K562 (cell line): ENCODE results near the gene TAF15. TPM values are rescaled to one million over a fixed set of nuclear protein-coding genes. Genes with fewer than 3 reads are reported as not detected.

Experiments
- ARID1B ChIP-seq: fragments of 450-650 bp; IDR thresholded peaks from 2 replicates; pipeline ENCODE4 v1.6.1; 2016; ENCODE audit warnings: antibody characterized with exemption, mild to moderate bottlenecking, inconsistent platforms
- ARID2 ChIP-seq: fragments of 450-650 bp; IDR thresholded peaks from 2 replicates; pipeline ENCODE4 v1.6.1; 2017; ENCODE audit warnings: antibody characterized with exemption, mild to moderate bottlenecking
- C11orf30 ChIP-seq: fragments of 450-650 bp; IDR thresholded peaks from 2 replicates; pipeline ENCODE4 v1.6.1; 2016; ENCODE audit warnings: low read depth, mild to moderate bottlenecking
- CBFA2T3 ChIP-seq: fragments of 450-650 bp; IDR thresholded peaks from 2 replicates; pipeline ENCODE4 v1.6.1; 2017
- CBX8 ChIP-seq: fragments of 200-600 bp; sonication (generic); IDR thresholded peaks from 2 replicates; pipeline ENCODE4 v1.6.1; 2012; ENCODE audit warnings: borderline replicate concordance, mixed run types, low read depth, mild to moderate bottlenecking, moderate library complexity, mixed read lengths, low read length, control low read depth, inconsistent platforms; ENCODE audit not compliant: poor library complexity, severe bottlenecking; ENCODE audit errors: extremely low read depth
- CXXC5 ChIP-seq: fragments of 250-450 bp; sonication (Bioruptor Pico); IDR thresholded peaks from 2 replicates; pipeline ENCODE4 v1.8.0; 2022; ENCODE audit warnings: inconsistent platforms, mild to moderate bottlenecking, moderate library complexity
- FUS ChIP-seq: fragments of 200-400 bp; formaldehyde crosslinking; optimal IDR thresholded peaks from 2 replicates; pipeline ENCODE3; 2017; ENCODE audit warnings: low read depth, low read length
- GTF2F1 ChIP-seq: IDR thresholded peaks from 2 replicates; pipeline ENCODE4 v1.6.1; 2011; ENCODE audit warnings: low read depth, low read length, improper control_type of control experiment
- HDAC2 ChIP-seq: fragments of 450-650 bp; IDR thresholded peaks from 2 replicates; pipeline ENCODE4 v1.6.1; 2016; ENCODE audit warnings: mild to moderate bottlenecking
- HIVEP1 ChIP-seq: fragments of 250-450 bp; sonication (Bioruptor Pico); IDR thresholded peaks from 2 replicates; pipeline ENCODE4 v1.4.0; 2020; ENCODE audit warnings: mild to moderate bottlenecking
- MED1 ChIP-seq: sonication (generic); formaldehyde crosslinking; IDR thresholded peaks from 2 replicates; pipeline ENCODE4 v1.8.1; 2023; ENCODE audit warnings: missing genetic modification reagents, borderline replicate concordance
- NCOA1 ChIP-seq: fragments of 450-650 bp; IDR thresholded peaks from 2 replicates; pipeline ENCODE4 v1.6.1; 2016; ENCODE audit warnings: low read depth
- POLR2AphosphoS2 ChIP-seq: IDR thresholded peaks from 2 replicates; pipeline ENCODE4 v1.6.1; 2012; ENCODE audit warnings: low read length, improper control_type of control experiment
- RAD21 ChIP-seq, 2 experiments: fragments of 250-450 bp in 1 of 2; fragments of 450-650 bp in 1 of 2; sonication (Bioruptor Pico) in 1 of 2; formaldehyde crosslinking in 1 of 2; IDR thresholded peaks in 1 of 2; conservative IDR thresholded peaks in 1 of 2; 2 replicates each; pipeline versions ENCODE4 v1.4.0 to v1.8.0; 2020 to 2022; ENCODE audit warnings: mild to moderate bottlenecking in 2 of 2, moderate library complexity in 1 of 2
- SAFB2 ChIP-seq: fragments of 200-400 bp; formaldehyde crosslinking; IDR thresholded peaks from 2 replicates; pipeline ENCODE4 v1.6.1; 2018; ENCODE audit warnings: borderline replicate concordance, low read length, low read depth, moderate library complexity; ENCODE audit not compliant: severe bottlenecking
- SIN3B ChIP-seq: fragments of 450-650 bp; IDR thresholded peaks from 2 replicates; pipeline ENCODE4 v1.6.1; 2017; ENCODE audit warnings: low read depth, mild to moderate bottlenecking, moderate library complexity
- SMARCE1 ChIP-seq: fragments of 450-650 bp; IDR thresholded peaks from 2 replicates; pipeline ENCODE4 v1.7.1; 2016; ENCODE audit warnings: mild to moderate bottlenecking
- TAF1 ChIP-seq: IDR thresholded peaks from 2 replicates; pipeline ENCODE4 v1.6.1; 2011; ENCODE audit warnings: mild to moderate bottlenecking, low read length, moderate library complexity; ENCODE audit not compliant: insufficient read depth, control insufficient read depth, severe bottlenecking; ENCODE audit errors: extremely low read depth
- ZNF445 ChIP-seq: fragments of 250-450 bp; sonication (Bioruptor Pico); IDR thresholded peaks from 2 replicates; pipeline ENCODE4 v1.4.0; 2020; ENCODE audit warnings: low read depth, mild to moderate bottlenecking, moderate library complexity
- polyA plus RNA-seq, 8 experiments: library from polyadenylated mRNA; depleted of rRNA in 4 of 8; stranded (reverse) in 5 of 8; unstranded in 3 of 8; fragments of >200 nt; fragmentation: Nextera tagmentation in 2 of 8; fragmentation: Illumina TruSeq in 1 of 8; extraction: Ambion mirVana in 2 of 8; extraction: Trizol in 1 of 8; gene quantifications; 2 replicates each; pipeline versions ENCODE4 v1.2.1 to v1.2.3, GENCODE V29; 2011 to 2014; ENCODE audit warnings: inconsistent platforms in 1 of 8, missing spikeins in 1 of 8
- total RNA-seq, 7 experiments: library from RNA; depleted of rRNA in 6 of 7; stranded (reverse); fragments of >200 nt in 6 of 7; fragmentation: Illumina TruSeq in 2 of 7; extraction: Trizol in 2 of 7; gene quantifications; 2 replicates each; pipeline versions ENCODE4 v1.2.1 to v1.2.3, GENCODE V29; 2011 to 2021; ENCODE audit warnings: low replicate concordance in 1 of 7
- TF ChIP-seq, protein P1 (sequence below): sonication (generic); formaldehyde crosslinking; IDR thresholded peaks from 2 replicates; pipeline ENCODE4 v1.5.0; 2020; ENCODE audit warnings: missing genetic modification reagents
- TF ChIP-seq, protein P2 (sequence below): fragments of 450-650 bp; formaldehyde crosslinking; IDR thresholded peaks from 2 replicates; pipeline ENCODE4 v1.4.0; 2022; ENCODE audit warnings: missing genetic modification characterization
- TF ChIP-seq, protein P3 (sequence below): fragments of 200-400 bp; formaldehyde crosslinking; IDR thresholded peaks from 2 replicates; pipeline ENCODE4 v1.6.1; 2017; ENCODE audit warnings: mild to moderate bottlenecking, low read depth, low read length, moderate library complexity
- TF ChIP-seq, protein P4 (sequence below): fragments of 250-450 bp; sonication (Bioruptor Pico); IDR thresholded peaks from 2 replicates; pipeline ENCODE4 v1.8.0; 2022; ENCODE audit warnings: inconsistent platforms

Gene TAF15
- total and polyA plus RNA-seq, 9 of the 15 experiments (the other 6 are each of a cell fraction or from before 2014, with no cell fraction given), result 4.1 to 272 (median 56.8) TPM

DNA sequence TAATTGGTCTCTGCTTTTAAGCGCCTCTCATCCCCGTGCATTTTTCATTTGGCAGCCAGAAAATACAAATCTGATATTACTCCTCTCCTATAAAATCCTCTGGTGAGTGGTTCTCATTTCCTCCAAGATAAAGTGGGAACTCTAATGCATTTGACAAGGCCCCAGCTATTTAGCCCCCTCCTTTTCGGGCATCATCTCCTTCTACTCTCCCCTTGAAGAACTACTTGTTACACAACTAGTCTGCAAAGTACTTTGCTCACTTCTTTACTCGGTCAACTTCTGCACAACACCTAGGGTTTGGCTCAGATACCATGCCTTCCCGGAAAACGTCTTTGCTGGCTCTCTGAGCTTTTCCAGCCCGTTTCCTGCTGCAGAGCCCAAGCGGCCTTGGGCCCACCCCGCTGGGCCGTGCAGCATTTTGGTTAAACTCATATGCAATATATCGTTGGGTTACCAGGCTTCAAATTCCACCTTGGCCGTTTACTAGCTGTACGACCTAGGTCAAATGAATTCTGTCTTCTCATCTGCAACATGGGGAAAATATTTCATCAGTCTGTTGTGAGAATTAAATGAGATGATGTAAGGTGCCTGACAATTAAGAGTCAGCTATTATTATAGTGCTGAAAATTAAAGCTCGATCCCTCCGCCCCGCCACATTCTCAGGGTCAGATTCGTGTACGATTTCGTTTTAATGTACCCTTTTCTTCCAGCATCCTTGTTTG is 883 bp upstream of the TAF15 start (continued):
- TF ChIP-seq POLR2AphosphoS2 (no peak; the same call in 1 of the 2 replicates), SIN3B (0 out of 2 replicates have a peak, but pooled peaks have one; percentile 4), SMARCE1 (no peak), FUS (no peak), NCOA1 (no peak), ARID1B (no peak), CBFA2T3 (no peak), C11orf30 (peak; percentile 32; the same call in 1 of the 2 replicates), ARID2 (no peak), SAFB2 (no peak), TAF1 (no peak), MED1 (CRISPR knock-in tag) (no peak), ZNF445 (CRISPR knock-in tag) (no peak), GTF2F1 (no peak), HDAC2 (0 out of 2 replicates have a peak, but pooled peaks have one; percentile 48), HIVEP1 (CRISPR knock-in tag) (0 out of 2 replicates have a peak, but pooled peaks have one; percentile 29), RAD21 (CRISPR knock-in tag; conservative IDR thresholded peaks at IDR 0.05 in 1 of 2, IDR thresholded peaks at IDR 0.05 in 1 of 2) (no peak), CXXC5 (CRISPR knock-in tag) (no peak; the same call in 1 of the 2 replicates), CBX8 (no peak)
- TF ChIP-seq, protein P1, sequence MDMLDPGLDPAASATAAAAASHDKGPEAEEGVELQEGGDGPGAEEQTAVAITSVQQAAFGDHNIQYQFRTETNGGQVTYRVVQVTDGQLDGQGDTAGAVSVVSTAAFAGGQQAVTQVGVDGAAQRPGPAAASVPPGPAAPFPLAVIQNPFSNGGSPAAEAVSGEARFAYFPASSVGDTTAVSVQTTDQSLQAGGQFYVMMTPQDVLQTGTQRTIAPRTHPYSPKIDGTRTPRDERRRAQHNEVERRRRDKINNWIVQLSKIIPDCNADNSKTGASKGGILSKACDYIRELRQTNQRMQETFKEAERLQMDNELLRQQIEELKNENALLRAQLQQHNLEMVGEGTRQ (CRISPR knock-in tag), result no peak
- TF ChIP-seq, protein P2, sequence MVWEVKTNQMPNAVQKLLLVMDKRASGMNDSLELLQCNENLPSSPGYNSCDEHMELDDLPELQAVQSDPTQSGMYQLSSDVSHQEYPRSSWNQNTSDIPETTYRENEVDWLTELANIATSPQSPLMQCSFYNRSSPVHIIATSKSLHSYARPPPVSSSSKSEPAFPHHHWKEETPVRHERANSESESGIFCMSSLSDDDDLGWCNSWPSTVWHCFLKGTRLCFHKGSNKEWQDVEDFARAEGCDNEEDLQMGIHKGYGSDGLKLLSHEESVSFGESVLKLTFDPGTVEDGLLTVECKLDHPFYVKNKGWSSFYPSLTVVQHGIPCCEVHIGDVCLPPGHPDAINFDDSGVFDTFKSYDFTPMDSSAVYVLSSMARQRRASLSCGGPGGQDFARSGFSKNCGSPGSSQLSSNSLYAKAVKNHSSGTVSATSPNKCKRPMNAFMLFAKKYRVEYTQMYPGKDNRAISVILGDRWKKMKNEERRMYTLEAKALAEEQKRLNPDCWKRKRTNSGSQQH (CRISPR knock-in tag), result 0 out of 2 replicates have a peak, but pooled peaks have one; percentile 41
- TF ChIP-seq, protein P3, sequence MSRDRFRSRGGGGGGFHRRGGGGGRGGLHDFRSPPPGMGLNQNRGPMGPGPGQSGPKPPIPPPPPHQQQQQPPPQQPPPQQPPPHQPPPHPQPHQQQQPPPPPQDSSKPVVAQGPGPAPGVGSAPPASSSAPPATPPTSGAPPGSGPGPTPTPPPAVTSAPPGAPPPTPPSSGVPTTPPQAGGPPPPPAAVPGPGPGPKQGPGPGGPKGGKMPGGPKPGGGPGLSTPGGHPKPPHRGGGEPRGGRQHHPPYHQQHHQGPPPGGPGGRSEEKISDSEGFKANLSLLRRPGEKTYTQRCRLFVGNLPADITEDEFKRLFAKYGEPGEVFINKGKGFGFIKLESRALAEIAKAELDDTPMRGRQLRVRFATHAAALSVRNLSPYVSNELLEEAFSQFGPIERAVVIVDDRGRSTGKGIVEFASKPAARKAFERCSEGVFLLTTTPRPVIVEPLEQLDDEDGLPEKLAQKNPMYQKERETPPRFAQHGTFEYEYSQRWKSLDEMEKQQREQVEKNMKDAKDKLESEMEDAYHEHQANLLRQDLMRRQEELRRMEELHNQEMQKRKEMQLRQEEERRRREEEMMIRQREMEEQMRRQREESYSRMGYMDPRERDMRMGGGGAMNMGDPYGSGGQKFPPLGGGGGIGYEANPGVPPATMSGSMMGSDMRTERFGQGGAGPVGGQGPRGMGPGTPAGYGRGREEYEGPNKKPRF, result no peak
- TF ChIP-seq, protein P4, sequence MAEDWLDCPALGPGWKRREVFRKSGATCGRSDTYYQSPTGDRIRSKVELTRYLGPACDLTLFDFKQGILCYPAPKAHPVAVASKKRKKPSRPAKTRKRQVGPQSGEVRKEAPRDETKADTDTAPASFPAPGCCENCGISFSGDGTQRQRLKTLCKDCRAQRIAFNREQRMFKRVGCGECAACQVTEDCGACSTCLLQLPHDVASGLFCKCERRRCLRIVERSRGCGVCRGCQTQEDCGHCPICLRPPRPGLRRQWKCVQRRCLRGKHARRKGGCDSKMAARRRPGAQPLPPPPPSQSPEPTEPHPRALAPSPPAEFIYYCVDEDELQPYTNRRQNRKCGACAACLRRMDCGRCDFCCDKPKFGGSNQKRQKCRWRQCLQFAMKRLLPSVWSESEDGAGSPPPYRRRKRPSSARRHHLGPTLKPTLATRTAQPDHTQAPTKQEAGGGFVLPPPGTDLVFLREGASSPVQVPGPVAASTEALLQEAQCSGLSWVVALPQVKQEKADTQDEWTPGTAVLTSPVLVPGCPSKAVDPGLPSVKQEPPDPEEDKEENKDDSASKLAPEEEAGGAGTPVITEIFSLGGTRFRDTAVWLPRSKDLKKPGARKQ (CRISPR knock-in tag), result no peak
